Fibroblast of pulmonary artery (primary cell): Measurements from ENCODE around the gene HS3ST4.

Source experiments
- DNase-seq: peaks from one replicate; pipeline ENCODE4 v3.0.0-alpha.2; 2010; ENCODE audit warnings: low read depth
- H3K4me3 ChIP-seq: replicated peaks from 2 replicates; pipeline ENCODE4 v1.5.1; 2011; ENCODE audit warnings: low read depth, mild to moderate bottlenecking, control low read depth, low read length, moderate library complexity
- TF ChIP-seq, protein P1 (sequence below): IDR thresholded peaks from 2 replicates; pipeline ENCODE4 v1.5.1; 2011; ENCODE audit warnings: mild to moderate bottlenecking, control low read depth, low read length, inconsistent platforms; ENCODE audit errors: missing control alignments

The HS3ST4 gene

GRCh38 chr16:25817876-25818275 is 126.1 kb downstream of the HS3ST4 start:
- no peak overlapping the region for H3K4me3 ChIP-seq
- DNase-seq = no peak
- TF ChIP-seq, protein P1, sequence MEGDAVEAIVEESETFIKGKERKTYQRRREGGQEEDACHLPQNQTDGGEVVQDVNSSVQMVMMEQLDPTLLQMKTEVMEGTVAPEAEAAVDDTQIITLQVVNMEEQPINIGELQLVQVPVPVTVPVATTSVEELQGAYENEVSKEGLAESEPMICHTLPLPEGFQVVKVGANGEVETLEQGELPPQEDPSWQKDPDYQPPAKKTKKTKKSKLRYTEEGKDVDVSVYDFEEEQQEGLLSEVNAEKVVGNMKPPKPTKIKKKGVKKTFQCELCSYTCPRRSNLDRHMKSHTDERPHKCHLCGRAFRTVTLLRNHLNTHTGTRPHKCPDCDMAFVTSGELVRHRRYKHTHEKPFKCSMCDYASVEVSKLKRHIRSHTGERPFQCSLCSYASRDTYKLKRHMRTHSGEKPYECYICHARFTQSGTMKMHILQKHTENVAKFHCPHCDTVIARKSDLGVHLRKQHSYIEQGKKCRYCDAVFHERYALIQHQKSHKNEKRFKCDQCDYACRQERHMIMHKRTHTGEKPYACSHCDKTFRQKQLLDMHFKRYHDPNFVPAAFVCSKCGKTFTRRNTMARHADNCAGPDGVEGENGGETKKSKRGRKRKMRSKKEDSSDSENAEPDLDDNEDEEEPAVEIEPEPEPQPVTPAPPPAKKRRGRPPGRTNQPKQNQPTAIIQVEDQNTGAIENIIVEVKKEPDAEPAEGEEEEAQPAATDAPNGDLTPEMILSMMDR = no peak

DNA sequence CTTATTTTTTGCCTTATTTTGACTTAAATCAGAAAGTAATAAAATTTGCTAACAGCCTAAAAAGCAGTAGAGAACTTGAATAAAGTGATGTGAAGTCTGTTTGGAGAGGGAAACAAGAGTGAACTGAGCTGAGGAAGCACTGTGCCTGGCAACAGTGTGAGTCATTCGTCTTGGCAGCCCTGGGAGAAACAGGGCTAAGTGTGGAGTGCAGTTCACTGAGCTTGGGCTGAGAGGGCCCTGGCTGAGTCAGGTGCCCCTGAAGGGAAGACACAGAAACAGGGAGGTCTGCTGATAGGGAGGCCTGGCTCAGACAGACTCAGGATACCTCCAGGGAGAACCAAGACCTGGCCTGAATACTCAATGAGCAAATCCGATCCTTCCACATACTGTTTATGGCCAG is 132.1 kb downstream of the HS3ST4 start:
- DNase-seq = no peak
- TF ChIP-seq, protein P1 = no peak
- H3K4me3 ChIP-seq = no peak overlapping the region

- DNase-seq = no peak
- TF ChIP-seq, protein P1 = no peak
- H3K4me3 ChIP-seq = no peak overlapping the region
Measured at GRCh38 chr16:25827709-25828108, 135.9 kb downstream of the HS3ST4 start.

DNA sequence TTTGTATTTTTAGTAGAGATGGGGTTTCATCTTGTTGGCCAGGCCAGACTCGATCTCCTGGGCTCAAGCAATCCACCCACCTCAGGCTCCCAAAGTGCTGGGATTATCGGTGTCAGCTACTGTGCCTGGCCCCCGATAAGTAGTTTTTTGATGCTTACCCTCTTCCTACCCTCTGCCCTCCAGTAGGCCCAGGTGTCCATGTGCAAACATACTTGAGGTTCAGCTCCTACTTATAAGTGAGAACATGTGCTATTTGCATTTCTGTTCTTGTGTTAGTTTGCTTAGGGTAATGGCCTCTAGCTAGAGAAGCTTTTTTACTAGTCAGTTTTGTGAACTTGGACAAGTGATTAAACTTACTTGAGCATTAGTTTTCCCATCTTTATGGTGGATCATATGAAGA is 136.8 kb downstream of the HS3ST4 start:
- TF ChIP-seq, protein P1 = no peak

GRCh38 chr16:25832291-25832690 is 140.5 kb downstream of the HS3ST4 start:
- DNase-seq = no peak
- TF ChIP-seq, protein P1 = no peak
- no peak overlapping the region for H3K4me3 ChIP-seq

More for the DNA sequence above, 136.8 kb downstream of the HS3ST4 start:
- DNase-seq = no peak
- no peak overlapping the region for H3K4me3 ChIP-seq

- TF ChIP-seq, protein P1 = no peak
- DNase-seq = no peak
- H3K4me3 ChIP-seq = no peak overlapping the region
Measured at GRCh38 chr16:25834101-25834500, 142.3 kb downstream of the HS3ST4 start.

- TF ChIP-seq, protein P1 = no peak
- no peak for DNase-seq
- H3K4me3 ChIP-seq = no peak overlapping the region
Measured at GRCh38 chr16:25835126-25835525, 143.4 kb downstream of the HS3ST4 start.
